HG03095 (cell line): ENCODE measurements around the gene OR56A5.

ENCODE experiments used
- ATAC-seq: cut with Tn5 transposase; IDR thresholded peaks from one replicate; pipeline ENCODE4 v1.9.1; 2021; ENCODE audit warnings: moderate library complexity; ENCODE audit not compliant: unreplicated experiment

Gene OR56A5

DNA sequence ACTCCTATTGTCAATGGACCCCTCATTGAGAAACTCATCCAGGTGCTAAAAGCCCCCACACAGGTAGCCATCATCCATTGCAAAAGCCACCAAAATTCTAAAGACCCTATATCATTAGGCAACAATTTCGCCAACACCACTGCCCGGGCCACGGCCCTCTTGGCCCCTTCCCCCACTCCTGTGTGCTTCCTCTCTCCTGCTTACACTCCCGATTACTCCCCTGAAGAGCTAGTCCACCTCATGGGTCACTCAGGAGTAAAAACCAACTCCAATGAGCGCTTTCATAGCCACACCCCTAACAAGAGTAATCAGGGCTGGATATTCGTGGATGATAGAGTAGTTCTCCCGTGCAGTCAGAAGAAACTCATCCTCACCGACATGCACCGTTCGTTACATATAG is 35.2 kb downstream of the OR56A5 start:
- no peak for ATAC-seq

GRCh38 chr11:5932671-5933070 is 35.6 kb downstream of the OR56A5 start:
- ATAC-seq, result no peak

GRCh38 chr11:5931061-5931460 is 37.2 kb downstream of the OR56A5 start:
- no peak for ATAC-seq

DNA sequence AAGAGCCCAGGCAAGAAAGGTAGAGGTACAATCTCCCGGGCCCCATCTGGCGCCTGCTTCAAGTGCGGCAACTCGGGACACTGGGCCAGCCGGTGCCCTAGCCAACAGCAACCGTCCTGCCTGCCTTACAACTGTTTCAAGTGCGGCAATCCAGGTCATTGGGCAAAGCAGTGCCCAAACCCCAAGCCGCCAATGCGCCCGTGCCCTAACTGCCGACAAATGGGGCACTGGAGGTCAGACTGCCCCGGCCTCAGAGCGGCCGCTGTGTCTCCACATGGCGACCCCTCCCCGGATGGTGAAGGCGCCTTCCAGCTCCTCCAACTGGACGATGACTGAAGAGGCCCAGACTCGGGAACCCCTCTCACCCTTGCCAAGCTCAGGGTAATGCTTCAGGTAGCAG is 37.7 kb downstream of the OR56A5 start:
- no peak for ATAC-seq

- ATAC-seq, result no peak
Observed at GRCh38 chr11:5929571-5930368, 38.5 kb downstream of the OR56A5 start.

DNA sequence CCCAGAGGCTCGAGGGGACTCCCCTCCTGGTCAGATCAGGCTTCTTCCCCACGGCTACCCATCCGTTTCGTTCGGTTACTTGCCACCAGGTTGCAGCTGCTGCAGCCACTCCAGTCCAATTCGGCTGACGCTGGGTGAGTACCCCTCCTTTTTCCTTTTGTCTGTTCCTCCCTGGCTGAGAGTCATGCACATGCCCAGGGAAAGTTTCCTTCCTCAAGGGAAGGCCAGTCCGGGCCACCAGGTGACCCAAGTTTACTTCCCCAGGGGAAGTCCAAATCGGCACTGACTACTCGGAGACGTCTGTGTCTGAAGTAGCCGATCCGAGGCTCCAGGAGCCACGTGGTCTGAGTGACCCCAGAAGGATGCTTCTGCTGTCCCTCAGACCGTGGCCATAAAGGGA is 39.5 kb downstream of the OR56A5 start:
- ATAC-seq, result no peak

- no peak for ATAC-seq
Observed at GRCh38 chr11:5928271-5928670, 40.0 kb downstream of the OR56A5 start.

DNA sequence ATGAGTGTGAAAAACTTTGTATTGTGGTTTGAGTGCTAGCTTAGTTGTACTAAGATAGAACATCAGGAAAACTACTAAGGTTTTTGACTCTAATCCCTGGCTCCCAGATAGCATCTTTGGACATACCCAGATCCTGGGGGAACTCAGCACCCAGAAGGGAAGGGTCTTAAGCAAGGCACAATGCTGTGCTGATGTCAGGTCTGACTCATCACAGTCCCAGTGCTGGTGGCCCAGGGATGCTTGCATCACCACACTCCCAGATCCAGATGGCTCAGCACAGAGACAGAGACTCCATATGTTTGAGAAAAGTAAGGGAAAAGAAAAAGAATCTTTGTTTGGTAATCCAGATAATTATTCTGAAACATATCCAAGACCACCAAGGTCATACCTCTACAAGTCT is 44.5 kb downstream of the OR56A5 start:
- peak; percentile 28 for ATAC-seq

- ATAC-seq, result peak; percentile 41
Observed at GRCh38 chr11:5923427-5923776, 44.9 kb downstream of the OR56A5 start.

DNA sequence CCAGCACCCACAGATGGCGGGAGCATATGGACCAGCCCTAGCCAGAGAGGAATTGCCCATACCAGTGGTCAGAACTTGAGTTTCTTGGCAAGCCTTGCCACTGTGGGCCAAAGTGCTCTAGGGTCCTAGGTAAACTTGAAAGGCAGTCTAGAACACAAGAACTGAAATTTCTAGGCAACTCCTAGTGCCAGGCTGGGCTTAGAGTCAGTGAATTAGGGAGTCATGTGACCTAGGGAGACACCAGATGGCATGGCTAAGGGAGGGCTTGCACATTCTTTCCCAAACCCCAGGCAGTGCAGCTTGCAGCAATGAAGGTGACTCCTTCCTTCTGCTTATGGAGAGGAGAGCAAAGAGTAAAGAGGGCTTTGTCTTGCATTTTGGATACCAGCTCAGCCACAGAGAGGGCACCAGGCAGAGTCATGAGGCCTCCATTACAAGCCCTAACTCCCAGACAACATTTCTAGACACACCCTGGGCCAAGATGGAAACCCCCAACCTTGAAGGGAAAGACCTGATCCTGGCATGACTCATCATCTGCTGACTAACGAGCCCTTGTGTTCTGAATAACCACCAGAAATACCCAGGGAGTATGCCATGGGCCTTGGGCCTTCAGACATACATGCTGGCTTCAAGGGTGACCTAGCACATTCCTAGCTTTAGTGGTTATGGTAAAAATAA is 45.4 kb downstream of the OR56A5 start:
- ATAC-seq, result peak; percentile 77
